ENCODE data around the gene MARCHF9.

The MARCHF9 gene

DNA sequence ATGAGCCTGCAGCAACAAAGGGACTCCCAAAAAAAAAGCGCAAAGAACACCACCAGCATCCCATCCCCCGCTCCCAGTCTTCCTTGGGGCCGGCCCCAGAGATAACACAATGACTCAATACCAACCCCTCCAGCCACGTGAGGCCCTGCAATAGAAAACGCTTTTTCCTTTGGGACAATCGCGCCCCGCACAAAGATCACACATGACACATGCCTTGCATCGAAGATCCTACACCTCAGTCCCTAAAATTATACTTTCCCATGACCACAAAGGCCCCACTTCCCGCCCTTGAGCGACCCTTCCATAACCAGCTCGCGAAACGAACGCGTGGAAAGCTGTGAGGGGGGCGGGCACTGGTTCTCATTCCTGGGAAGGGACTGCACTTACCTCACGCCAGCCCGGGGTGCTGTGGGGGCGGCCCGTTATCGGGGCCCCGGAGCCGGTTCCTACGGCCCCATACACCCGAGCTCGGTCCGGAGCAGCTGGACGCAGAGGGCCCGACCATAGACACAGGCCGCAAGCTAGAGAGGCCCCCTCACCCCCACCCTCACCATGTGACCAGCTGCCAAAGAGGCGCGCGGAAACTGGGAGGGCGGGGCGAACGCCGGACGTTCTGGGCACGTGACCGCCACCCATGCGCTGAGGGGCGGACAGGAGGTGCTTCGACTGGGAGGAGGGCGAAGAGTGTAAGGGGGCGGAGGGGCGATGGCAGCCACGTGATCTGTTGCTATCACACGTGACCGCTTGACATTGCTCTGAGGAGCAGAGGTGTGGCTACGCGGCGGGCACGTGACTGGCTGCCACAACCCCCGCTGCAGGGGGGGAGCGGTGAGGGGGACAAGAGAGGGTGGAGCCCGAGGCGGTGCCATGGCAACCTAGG is 2.9 kb upstream of the MARCHF9 start, which contains the start of gene CDK4:
CDK4 (minus strand) TSS at position 523 of the 880 bp plus-strand sequence. CDS start 593 bp downstream, outside the sequence.
- intact Hi-C loops (cut with DNase I) = loop anchor here (1.0 kb wide), 1 partner anchor 20 kb away; the partner anchor contains the start of genes EEF1AKMT3 and METTL1

DNA sequence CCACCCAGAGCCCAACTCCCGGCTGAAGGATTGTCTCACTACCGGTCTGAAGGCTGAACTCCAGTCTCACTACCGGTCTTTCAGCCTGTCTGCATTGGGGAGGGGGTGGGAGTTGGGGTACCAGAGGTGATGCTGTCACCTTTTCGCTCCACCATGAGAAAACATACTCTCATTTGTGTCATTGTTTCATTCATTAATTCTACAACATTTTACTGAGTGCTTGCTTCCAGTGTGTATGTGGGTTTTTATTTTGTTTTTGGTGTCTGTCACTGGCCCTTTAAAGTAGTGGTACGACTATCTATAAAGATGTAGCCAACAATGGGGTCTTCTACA is 2.3 kb upstream of the MARCHF9 start:
- no peak for DNase-seq
- intact Hi-C loops (cut with DNase I) = loop anchor here (1.0 kb wide), 1 partner anchor 20 kb away; the partner anchor contains the start of genes EEF1AKMT3 and METTL1

More for the DNA sequence above, 2.9 kb upstream of the MARCHF9 start, which contains the start of gene CDK4:
- DNase-seq = peak; percentile 100

DNA sequence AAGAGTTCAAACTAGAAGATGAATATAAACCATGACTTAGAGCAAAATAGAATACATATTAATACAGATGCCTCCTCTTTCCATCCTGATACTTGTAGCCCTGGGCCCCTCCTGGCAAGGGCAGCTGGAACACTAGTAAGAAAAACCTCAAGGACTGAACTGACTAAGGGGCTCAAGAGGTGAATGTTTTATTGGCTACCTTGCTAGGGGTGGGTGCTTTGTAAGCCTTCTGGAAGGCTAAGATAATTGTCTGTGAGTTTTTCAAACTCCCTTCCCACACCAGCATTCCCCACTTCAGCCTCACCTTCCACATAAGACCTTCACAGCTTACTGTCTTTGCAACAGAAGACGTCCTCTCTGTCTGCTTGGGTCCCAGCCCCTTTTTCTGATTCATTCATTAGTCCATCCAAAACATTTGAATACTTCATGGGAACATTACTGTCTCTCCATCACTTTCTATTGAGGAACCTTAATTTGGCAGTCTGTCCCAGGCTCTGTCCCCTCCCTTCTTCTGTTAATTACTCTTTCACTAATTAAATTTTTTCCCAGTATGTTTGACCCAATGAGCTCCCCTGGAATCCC is 1.1 kb upstream of the MARCHF9 start:
- DNase-seq = no peak
- intact Hi-C loops (cut with DNase I) = no loop called here

DNA sequence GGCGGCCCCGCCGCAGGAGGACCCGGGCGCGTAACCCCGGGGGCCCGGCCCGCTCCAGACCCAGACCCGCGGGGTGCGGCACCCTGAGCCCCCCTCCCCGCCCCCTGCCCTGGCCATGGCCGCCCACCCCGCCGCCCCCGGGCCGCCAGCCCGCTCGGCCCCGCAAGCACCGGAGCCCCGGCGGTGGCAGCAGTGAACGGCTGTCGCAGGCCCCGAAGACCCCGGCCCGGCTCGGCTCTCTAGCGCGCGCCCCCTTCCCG is 221 bp downstream of the MARCHF9 start:
- intact Hi-C loops (cut with DNase I) = no loop called here

DNA sequence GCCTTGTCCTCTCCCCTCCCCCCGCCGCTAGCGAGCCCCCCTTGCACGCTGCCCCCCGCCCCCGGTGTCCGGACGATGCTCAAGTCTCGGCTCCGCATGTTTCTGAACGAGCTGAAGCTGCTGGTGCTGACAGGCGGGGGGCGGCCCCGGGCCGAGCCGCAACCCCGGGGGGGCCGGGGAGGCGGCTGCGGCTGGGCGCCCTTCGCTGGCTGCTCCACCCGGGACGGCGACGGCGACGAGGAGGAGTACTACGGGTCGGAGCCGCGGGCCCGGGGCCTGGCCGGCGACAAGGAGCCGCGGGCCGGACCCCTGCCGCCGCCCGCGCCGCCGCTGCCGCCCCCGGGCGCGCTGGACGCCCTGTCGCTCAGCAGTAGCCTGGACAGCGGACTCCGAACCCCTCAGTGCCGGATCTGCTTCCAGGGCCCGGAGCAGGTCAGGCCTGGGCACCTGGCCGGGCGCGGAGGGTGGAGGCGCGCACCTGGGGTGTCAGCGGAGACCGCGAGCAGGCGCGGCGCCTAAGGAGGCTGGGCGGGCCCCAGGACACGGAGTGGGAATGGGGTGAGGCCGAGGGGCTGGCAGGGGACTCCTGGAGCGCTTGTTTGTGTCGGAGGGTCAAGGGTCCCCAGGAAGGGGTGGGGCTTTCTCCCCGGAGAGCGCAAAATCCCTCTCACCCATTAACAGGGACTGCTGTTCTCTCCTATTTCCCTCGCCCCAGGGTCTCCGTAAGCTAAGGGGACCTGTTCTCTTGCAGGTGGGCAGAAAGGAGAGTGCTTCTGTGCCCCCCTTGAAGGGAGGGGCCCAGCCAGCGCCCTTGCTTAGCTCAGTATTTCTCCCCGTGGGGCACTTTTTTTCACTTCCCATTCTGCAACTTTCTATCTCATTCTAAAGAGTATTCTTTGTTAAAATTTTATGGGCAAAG is 810 bp downstream of the MARCHF9 start:
- DNase-seq = peak in 1 of 10 donors; percentile 87
- intact Hi-C loops (cut with DNase I) = no loop called here

More for the DNA sequence above, 221 bp downstream of the MARCHF9 start:
- no peak for DNase-seq

DNA sequence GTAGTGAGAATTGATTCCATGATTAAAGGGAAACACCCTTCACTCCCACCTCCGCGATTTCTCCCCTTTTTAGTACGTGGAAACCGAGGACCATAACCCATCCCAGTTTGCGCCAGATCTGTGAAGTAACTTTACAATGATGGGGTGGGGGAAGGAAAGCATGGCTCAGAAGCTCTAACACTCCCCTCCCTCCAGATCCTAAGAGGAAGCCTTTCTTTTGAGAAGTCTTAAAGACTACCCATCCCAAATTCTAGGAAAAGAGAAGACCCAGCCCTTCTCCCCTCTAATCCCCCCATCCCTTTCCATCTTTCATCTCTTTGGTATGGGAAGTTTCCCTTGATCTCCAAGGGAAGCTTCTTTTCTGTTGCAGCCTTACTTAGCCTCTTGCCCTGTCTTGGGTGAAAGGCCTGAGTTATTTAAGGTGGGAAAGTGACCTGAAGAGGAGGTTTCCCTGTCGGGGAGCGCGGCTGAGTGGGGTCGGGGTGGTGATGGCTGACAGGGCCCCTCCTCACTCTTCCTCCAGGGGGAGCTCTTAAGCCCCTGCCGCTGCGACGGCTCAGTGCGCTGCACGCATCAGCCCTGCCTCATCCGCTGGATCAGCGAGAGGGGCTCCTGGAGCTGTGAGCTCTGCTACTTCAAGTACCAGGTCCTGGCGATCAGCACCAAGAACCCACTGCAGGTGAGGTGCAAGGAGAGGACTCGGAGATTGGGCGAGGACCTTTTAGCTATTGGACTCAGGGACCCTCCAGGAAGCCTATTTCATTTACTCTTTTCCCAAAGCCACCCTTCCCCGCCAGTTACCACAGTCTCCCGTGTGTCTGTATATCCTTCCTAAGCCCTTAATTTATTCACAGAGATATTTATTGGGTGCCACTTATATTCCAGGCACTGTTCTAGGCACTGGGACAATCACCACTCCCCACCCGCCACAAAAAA is 1.8 kb downstream of the MARCHF9 start:
- intact Hi-C loops (cut with DNase I) = no loop called here
- DNase-seq = no peak

DNA sequence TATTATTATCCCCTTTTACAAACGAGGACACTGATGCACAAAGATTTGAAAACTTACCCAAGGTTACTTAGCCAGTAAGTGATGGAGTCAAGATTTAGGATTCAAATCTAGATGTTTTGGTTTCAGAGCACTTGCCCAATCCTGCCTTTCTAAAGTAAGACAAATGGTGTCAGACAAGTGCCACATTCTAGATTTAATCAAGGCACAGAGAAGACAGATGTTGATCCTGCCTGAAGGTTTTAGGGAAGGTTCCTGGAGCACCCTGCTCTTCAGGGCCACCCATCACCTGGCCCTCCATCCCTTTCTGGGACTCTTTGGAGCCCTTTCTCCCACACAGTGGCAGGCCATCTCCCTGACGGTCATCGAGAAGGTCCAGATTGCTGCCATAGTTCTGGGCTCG is 2.9 kb downstream of the MARCHF9 start:
- DNase-seq = no peak
- intact Hi-C loops (cut with DNase I) = no loop called here

DNA sequence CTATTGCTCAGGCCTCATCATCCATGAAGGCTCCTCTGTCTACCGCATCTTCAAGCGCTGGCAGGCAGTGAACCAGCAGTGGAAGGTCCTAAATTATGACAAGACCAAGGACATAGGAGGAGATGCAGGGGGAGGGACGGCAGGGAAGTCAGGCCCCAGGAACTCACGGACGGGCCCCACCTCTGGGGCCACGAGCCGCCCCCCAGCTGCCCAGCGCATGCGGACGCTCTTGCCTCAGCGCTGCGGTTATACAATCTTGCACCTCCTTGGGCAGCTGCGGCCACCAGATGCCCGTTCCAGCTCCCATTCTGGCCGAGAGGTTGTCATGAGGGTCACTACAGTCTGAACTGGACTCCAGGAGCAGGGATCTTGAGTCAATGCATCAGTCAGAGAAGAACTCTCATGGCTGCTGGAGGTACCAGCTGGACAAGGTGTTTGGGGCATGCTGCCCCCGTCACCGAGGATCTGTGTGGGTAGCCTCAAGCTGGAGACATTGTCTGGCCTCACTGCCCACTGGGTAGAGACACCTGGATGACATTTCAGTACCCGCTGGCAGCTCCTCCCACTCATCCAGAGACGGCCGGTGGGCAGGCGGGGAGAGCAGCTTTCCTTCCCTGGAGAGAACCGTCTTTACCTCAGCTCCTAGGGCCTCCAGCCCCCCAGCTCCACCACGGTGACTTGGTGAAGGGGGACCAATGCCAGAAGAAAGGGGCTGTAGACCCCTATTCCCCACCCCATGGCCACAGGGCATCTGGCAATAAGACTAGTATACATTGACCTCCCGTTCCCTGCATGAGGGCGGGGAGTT is 3.9 kb downstream of the MARCHF9 start:
- intact Hi-C loops (cut with DNase I) = no loop called here
- no peak for DNase-seq

DNA sequence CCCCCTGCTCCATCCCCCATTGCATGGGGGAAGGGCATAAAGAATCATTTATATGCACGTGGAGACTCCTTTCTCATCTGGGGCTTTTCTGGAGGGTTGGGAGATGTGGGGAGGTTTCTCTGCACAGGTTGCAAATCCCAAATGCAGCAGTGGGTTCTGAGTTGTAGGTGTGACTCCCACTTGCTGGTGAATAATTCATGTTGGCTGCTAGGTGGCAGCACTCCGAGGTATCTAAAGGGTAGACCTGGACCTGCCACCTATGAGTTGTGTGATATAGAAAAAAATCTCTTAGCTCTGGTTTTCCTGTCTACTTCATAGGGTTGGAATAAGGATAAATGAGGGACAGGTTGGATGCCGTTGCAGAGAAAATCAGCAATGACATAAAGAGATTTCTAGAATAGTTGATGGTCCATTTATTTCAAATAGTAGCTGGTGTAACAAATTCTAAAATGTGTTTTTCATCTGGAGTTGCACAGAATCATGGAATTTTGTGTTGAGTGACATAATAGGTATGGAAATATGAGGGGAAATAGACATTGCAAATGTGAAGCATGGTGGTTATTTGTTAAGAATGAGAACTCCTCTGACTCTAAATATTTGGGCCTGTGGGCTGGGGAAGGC is 4.6 kb downstream of the MARCHF9 start:
- no peak for DNase-seq
- intact Hi-C loops (cut with DNase I) = no loop called here

DNA sequence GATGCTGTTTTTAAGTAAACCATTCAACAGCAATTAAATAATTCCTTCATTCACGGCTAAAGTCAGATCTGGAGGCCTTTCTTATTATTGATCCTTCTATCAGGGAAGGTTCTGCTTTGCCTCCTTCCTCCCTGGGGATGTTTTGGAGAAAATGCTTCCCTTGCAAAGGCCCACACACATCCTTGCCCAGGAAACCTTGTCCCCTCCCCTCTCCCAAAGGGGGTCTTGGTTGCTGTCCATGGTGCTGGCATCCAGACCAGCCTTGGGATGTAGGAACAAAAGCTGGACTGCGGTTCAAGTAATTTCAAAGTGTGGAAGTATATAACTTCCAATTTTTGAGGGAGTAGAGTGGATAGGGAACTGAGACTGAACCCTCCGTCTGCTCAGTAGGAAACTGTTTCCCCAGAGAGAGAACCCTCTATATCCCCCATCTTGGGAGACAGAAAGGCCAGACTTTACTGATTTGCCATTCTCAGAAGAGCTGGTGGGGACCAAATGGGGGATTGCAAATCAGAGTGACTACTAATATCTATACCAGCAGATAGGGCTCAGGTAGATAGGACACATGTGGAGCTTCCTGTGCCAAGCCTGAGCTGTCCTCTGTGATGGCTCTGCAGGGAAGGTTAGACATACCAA is 5.6 kb downstream of the MARCHF9 start:
- intact Hi-C loops (cut with DNase I) = no loop called here
- DNase-seq = no peak

DNA sequence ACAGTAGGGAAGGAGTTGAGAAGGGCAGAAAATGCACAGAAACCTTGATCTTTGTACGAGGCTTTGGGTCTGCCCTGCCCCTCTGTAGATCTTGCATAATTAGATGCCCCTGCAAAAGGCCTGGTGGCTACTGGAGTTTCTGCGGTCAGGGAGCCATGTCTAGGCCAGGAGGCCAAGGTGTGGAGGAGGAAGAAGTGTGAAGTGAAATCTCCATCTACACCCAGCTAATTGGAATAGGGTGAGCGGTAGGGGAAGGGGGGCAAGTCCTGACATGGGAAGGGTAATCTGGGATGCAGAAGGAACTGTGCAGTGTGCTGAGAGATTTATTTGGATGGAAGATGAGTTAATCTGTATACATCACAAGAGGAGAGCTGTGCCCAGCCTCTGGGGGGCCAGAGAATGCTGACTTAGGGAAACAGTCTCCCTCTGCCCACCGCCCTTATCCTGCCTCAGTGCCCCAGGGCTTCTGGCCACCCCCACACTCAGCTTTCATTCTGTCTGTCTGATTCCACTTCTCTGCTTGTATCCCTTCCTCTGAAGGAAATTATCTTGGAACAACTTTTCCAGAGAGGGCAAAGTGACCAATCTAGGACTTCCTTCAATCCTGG is 6.6 kb downstream of the MARCHF9 start:
- intact Hi-C loops (cut with DNase I) = no loop called here
- DNase-seq = no peak

DNA sequence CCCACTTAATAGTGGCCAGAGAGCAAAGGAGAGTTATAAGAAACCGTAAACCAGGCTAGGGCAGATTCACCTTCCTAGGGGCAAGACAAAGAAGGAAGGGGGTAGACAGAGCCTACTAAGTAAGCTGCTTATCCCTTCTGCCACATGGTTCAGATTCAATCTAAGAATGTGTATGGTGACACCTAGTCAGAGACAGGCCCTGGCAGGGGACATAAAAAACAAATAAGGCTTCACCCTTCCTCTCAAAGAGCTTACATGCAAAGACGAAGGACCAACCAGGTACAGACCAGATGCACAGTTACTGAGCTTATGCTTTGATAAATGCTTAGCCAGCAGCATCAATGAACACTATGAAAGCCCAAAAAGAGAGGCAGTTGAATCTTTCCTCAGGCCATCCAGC is 7.6 kb downstream of the MARCHF9 start:
- intact Hi-C loops (cut with DNase I) = no loop called here
- no peak for DNase-seq

DNA sequence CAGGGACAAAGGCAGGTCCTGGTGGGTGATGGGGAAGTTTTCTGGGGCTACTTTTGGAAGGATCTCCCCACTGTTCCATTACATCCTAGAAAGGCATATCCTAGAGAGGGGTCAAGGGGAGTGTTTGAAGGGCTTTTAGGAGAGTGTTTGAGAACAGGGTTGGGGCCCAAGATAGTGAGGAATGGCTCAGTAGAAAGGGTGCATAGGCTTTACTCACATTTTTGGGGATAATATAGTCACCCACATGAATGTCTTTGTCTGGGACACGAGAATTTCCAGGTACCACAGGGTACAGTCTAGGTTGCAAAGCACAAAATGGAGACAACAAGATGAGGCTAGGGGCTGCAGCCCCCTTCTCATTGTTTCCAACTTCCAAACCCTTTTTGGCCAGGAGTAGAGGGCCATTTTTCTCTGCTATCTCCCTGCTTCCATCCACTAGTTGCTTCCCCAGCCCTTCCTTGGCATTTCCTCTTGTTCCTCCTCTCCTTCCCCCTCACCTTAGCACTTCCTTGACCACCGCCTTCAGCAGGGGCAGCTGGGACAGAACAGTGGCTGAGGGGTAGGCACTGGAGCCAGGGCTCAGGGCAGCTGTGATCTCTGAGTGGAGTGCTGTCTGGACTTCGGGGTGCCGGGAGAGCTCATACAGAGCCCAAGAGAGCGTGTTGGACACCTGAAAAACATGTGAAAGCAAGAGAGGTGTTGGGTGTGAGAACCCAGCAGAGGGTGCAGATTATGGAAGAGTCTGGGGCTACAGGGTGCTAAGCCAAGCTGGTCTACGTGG is 9.2 kb downstream of the MARCHF9 start:
- no peak for DNase-seq
- intact Hi-C loops (cut with DNase I) = no loop called here

DNA sequence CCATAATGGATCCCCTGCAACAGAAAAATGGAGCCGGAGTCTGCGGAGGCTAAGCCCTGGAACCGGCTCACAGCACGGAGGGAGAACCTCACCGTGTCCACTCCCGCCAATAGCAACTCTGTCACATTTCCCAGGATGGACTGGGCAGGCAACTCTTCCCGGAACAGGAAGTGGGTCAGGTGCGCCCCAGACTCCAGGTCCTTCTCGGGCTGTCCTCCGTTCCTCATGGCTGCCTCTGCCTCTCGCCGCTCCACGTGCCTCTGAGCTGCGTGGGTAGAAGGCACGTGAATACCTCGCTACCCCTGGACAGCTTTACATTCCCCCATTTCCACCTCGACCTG is 9.7 kb downstream of the MARCHF9 start:
- DNase-seq = no peak

DNA sequence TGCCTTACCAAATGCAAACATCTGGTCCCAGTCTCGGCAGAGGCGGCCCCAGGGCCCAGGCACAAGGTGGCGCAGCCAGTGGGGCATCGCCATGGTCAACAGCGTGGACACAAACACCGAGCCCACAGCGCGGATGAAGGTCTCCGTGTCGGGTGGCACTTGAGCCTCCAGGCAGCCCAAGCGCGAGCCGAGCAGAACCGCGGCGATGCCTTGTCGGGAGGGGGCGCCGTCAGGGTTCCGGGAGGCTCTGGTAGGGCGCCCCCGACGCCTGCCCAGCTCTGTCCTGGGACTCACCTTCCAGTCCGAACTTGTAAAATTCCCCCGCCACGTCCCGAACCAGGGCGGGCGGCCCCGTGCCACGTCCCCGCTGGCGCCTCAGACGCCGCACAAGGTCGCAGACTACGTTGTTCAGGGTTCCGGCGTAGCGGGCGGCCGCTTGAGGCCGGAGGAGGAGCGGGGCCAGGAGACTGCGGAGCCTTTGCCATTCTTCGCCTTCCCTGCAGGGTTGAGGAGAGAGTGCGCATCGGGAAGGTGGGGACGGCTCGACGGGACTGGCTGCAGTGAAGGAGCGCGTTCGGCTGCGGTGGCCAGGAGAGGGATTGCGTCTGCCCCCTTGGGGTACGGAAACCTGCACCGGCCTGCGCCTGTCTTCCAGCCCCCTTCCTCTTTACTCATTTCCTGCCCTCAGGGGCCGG is 10.2 kb downstream of the MARCHF9 start:
- DNase-seq = peak in 1 of 10 donors; percentile 78
- intact Hi-C loops (cut with DNase I) = no loop called here

More for the DNA sequence above, 9.7 kb downstream of the MARCHF9 start:
- intact Hi-C loops (cut with DNase I) = no loop called here

DNA sequence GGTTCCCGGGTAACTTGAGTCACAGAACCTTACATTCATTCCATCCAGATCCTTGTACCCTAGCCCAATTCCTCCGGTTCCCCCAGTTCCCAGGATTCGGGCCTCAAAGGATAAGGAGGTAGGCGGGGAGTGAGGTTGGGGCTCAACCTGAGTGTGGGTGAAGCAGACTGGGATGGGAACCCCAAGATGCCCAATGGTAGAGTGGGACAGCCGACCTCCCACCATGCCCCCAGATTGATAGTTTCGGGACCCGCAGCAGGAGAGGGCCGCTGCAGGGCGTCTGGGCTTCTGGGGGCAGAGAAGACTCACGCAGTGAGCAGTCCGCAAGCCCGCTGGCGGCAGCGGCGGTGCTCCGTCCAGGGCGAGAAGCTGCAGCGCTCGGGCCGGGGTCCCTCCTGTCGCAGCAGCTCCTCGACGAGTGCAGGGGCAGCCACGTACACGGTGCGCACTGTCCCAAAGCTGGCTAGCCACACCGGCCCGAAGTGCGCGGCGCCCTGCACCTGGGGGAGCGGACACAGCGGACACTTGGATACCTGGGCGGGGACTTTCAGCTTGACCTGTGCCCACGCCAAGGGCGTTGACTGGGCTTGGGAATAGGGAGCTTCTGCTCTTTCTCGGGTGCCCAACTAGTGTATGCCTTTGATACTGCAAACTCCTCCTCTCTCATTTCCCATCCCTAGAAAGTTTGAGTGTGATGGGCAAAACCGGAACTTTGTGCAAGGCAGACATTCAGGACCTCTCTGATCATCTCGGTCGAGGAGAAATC is 11.0 kb downstream of the MARCHF9 start:
- DNase-seq = no peak
- intact Hi-C loops (cut with DNase I) = no loop called here
